DMS114 treated with DMSO at 0.1 percent for 48 hours (cell line): ENCODE data around the gene TIAL1.
A peak's percentile ranks its signal among the peaks of the same experiment; 100 is the strongest.
"Not testable (repeated sequence)": the region's sequence is repeated elsewhere in the genome, so short reads cannot be mapped to it uniquely, and the experiment has no call there.

Source experiments
- DNase-seq: peaks from one replicate; lab custom pipeline; 2025; ENCODE audit not compliant: unreplicated experiment; lab: John Stamatoyannopoulos, UW

Gene TIAL1

GRCh38 chr10:119614686-119615085 lies 17.9 kb upstream of the TIAL1 start:
- DNase-seq: no peak

GRCh38 chr10:119613741-119614140 lies 17.0 kb upstream of the TIAL1 start:
- DNase-seq: no peak

GRCh38 chr10:119611433-119611832 lies 14.7 kb upstream of the TIAL1 start:
- no peak for DNase-seq

- no peak for DNase-seq
Observed at GRCh38 chr10:119609516-119609915, 12.8 kb upstream of the TIAL1 start.

GRCh38 chr10:119608316-119609155 lies 11.8 kb upstream of the TIAL1 start:
- peak; percentile 27 for DNase-seq

- DNase-seq: no peak
Observed at GRCh38 chr10:119604468-119604867, 7.7 kb upstream of the TIAL1 start.

GRCh38 chr10:119602241-119603095 lies 5.7 kb upstream of the TIAL1 start:
- DNase-seq: peak; percentile 15

GRCh38 chr10:119598397-119598796 lies 1.6 kb upstream of the TIAL1 start:
- DNase-seq: no peak

GRCh38 chr10:119597405-119598186 lies 832 bp upstream of the TIAL1 start:
- DNase-seq: peak; percentile 60

- DNase-seq: peak; percentile 11
Observed at GRCh38 chr10:119595676-119596515, 868 bp downstream of the TIAL1 start.

GRCh38 chr10:119595134-119595675 lies 1.6 kb downstream of the TIAL1 start:
- no peak for DNase-seq

- DNase-seq: no peak
Observed at GRCh38 chr10:119588071-119588470, 8.7 kb downstream of the TIAL1 start.

GRCh38 chr10:119578355-119578754 lies 18.4 kb downstream of the TIAL1 start:
- no peak for DNase-seq

- no peak for DNase-seq
Observed at GRCh38 chr10:119575991-119576390, 20.8 kb downstream of the TIAL1 start.

GRCh38 chr10:119575506-119575905 lies 21.3 kb downstream of the TIAL1 start:
- DNase-seq: no peak

GRCh38 chr10:119567978-119568377 lies 28.8 kb downstream of the TIAL1 start:
- DNase-seq: no peak

GRCh38 chr10:119562097-119562496 lies 34.7 kb downstream of the TIAL1 start:
- no peak for DNase-seq

- DNase-seq: not testable (repeated sequence)
Observed at GRCh38 chr10:119559511-119559910, 37.3 kb downstream of the TIAL1 start.

- DNase-seq: not testable (repeated sequence)
Observed at GRCh38 chr10:119556081-119556480, 40.7 kb downstream of the TIAL1 start.

GRCh38 chr10:119555178-119555784 lies 41.5 kb downstream of the TIAL1 start:
- no peak for DNase-seq
